HEK293 (cell line): Measurements from ENCODE around the gene ADD2.

Experiments used
- CTCF ChIA-PET: fragments of 350-600 bp; formaldehyde crosslinking; extraction: SDS; loops from one replicate; lab custom pipeline; 2021; ENCODE audit warnings: antibody characterized with exemption; lab: Yijun Ruan, JAX
- POLR2A ChIA-PET: fragments of 300-600 bp; formaldehyde crosslinking; extraction: SDS; loops from one replicate; lab custom pipeline; 2020; ENCODE audit warnings: antibody characterized with exemption, inconsistent platforms; lab: Yijun Ruan, JAX
- H3K27ac ChIP-seq: fragments of 200-500 bp; sonication (Bioruptor generic); 2 replicates; pipeline ENCODE4 v1.5.1; 2014; ENCODE audit warnings: low read depth, low read length, control low read depth, inconsistent platforms; ENCODE audit errors: extremely low read depth
- H3K36me3 ChIP-seq, 2 experiments: fragments of 200-500 bp in 1 of 2; sonication (Bioruptor generic) in 1 of 2; 1 replicate in 1 of 2; 2 replicates in 1 of 2; pipeline ENCODE4 v1.5.1; 2014 to 2017; ENCODE audit warnings: inconsistent platforms in 2 of 2, low read length in 2 of 2; ENCODE audit not compliant: control insufficient read depth in 2 of 2, insufficient read depth in 1 of 2
- H3K4me1 ChIP-seq: fragments of 200-500 bp; sonication (Bioruptor generic); 2 replicates; pipeline ENCODE4 v1.5.1; 2014; ENCODE audit warnings: mild to moderate bottlenecking, low read length, inconsistent platforms; ENCODE audit not compliant: control insufficient read depth, insufficient read depth
- H3K4me3 ChIP-seq: 2 replicates; pipeline ENCODE4 v1.5.1; 2011; ENCODE audit warnings: low read depth, mild to moderate bottlenecking, control low read depth, low read length, moderate library complexity
- H3K9me3 ChIP-seq: fragments of 200-500 bp; sonication (Bioruptor generic); 2 replicates; pipeline ENCODE4 v1.5.1; 2014; ENCODE audit warnings: low read depth, low read length, inconsistent platforms; ENCODE audit not compliant: control insufficient read depth, insufficient read depth
- HOXA7 ChIP-seq: sonication (generic); formaldehyde crosslinking; IDR thresholded peaks from 2 replicates; pipeline ENCODE4 v1.8.1; 2022; ENCODE audit warnings: missing genetic modification reagents, borderline replicate concordance
- HOXC10 ChIP-seq: sonication (generic); formaldehyde crosslinking; IDR thresholded peaks from 2 replicates; pipeline ENCODE4 v1.8.1; 2023; ENCODE audit warnings: mild to moderate bottlenecking, missing genetic modification reagents
- INSM2 ChIP-seq: fragments of 450-650 bp; formaldehyde crosslinking; IDR thresholded peaks from 2 replicates; pipeline ENCODE4 v1.5.1; 2016; ENCODE audit warnings: missing biosample characterization, missing genetic modification characterization
- MEIS1 ChIP-seq: sonication (generic); formaldehyde crosslinking; IDR thresholded peaks from 2 replicates; pipeline ENCODE4 v1.8.1; 2022; ENCODE audit warnings: missing genetic modification reagents, mild to moderate bottlenecking, borderline replicate concordance
- ZFHX2 ChIP-seq: fragments of 450-650 bp; formaldehyde crosslinking; conservative IDR thresholded peaks from 2 replicates; pipeline ENCODE4 v1.5.1; 2016; ENCODE audit warnings: missing biosample characterization, missing genetic modification characterization
- ZFP69B ChIP-seq: fragments of 450-650 bp; formaldehyde crosslinking; IDR thresholded peaks from 2 replicates; pipeline ENCODE4 v1.5.1; 2016; ENCODE audit warnings: missing biosample characterization, missing genetic modification characterization
- ZNF155 ChIP-seq: fragments of 450-650 bp; formaldehyde crosslinking; IDR thresholded peaks from 2 replicates; pipeline ENCODE4 v1.5.1; 2016; ENCODE audit warnings: missing biosample characterization, missing genetic modification characterization
- ZNF184 ChIP-seq: fragments of 450-650 bp; IDR thresholded peaks from 2 replicates; pipeline ENCODE4 v1.5.1; 2018; ENCODE audit warnings: missing biosample characterization, mild to moderate bottlenecking, missing genetic modification characterization
- ZNF19 ChIP-seq: fragments of 450-650 bp; formaldehyde crosslinking; IDR thresholded peaks from 2 replicates; pipeline ENCODE4; 2016; ENCODE audit warnings: missing biosample characterization, missing genetic modification characterization, low read depth
- ZNF202 ChIP-seq: fragments of 450-650 bp; formaldehyde crosslinking; IDR thresholded peaks from 2 replicates; pipeline ENCODE4 v1.5.1; 2016; ENCODE audit warnings: missing biosample characterization, missing genetic modification characterization, borderline replicate concordance
- ZNF23 ChIP-seq: fragments of 450-650 bp; formaldehyde crosslinking; IDR thresholded peaks from 2 replicates; pipeline ENCODE4 v1.5.1; 2016; ENCODE audit warnings: missing biosample characterization, missing genetic modification characterization, borderline replicate concordance
- ZNF280C ChIP-seq: fragments of 450-650 bp; formaldehyde crosslinking; IDR thresholded peaks from 2 replicates; pipeline ENCODE4 v1.5.1; 2016; ENCODE audit warnings: missing biosample characterization, missing genetic modification characterization
- ZNF394 ChIP-seq: fragments of 450-650 bp; formaldehyde crosslinking; IDR thresholded peaks from 2 replicates; pipeline ENCODE4 v1.5.1; 2016; ENCODE audit warnings: missing biosample characterization, missing genetic modification characterization, mild to moderate bottlenecking, moderate library complexity, borderline replicate concordance
- ZNF518A ChIP-seq: fragments of 450-650 bp; formaldehyde crosslinking; conservative IDR thresholded peaks from 2 replicates; pipeline ENCODE4 v1.5.1; 2016; ENCODE audit warnings: low read depth, missing biosample characterization, missing genetic modification characterization
- ZNF600 ChIP-seq: fragments of 450-650 bp; formaldehyde crosslinking; IDR thresholded peaks from 2 replicates; pipeline ENCODE4 v1.5.1; 2016; ENCODE audit warnings: missing biosample characterization, missing genetic modification characterization
- ZSCAN23 ChIP-seq: fragments of 450-650 bp; formaldehyde crosslinking; IDR thresholded peaks from 2 replicates; pipeline ENCODE4 v1.5.1; 2016; ENCODE audit warnings: missing biosample characterization, missing genetic modification characterization

Gene ADD2

DNA sequence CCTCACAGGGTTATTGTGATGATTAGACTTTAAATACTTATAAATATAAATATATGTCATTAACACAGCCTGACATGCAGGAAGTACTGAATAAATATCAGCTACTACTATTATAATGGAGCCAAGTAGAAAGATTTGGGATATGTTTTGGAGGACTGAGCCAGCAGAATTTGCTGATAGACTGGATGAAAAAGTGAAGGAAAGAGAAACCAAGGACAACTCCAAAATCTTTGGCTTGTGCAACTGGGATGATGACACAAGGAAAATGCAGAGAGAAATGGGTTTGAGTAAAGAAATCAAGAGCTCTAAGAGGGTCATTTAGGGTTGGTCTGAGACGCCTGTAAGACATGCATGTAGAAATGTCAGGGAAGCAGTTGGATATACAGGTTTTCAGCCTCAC is 15.6 kb downstream of the ADD2 start:
- Histone ChIP-seq H3K36me3 (no peaks in the 10 kb centered on the region), H3K27ac (no peak overlapping the region), H3K9me3 (no peaks in the 10 kb centered on the region), H3K4me3 (no peak overlapping the region), H3K4me1 (peaks cover 4% of the 10 kb centered on the region; the same call in 1 of the 2 replicates)
- ChIA-PET POLR2A (no interaction called here), CTCF (interaction anchor here (0.8 to 2.5 kb wide), 2 partner anchors 16 to 119 kb away, joined by 3 to 10 read pairs; partner anchors contain the start of gene ADD2)
- TF ChIP-seq ZNF518A (tag by site-specific recombination) (no peak), ZNF19 (tag by site-specific recombination) (no peak), HOXA7 (CRISPR knock-in tag) (no peak), ZNF202 (tag by site-specific recombination) (no peak), ZFHX2 (tag by site-specific recombination) (no peak)

DNA sequence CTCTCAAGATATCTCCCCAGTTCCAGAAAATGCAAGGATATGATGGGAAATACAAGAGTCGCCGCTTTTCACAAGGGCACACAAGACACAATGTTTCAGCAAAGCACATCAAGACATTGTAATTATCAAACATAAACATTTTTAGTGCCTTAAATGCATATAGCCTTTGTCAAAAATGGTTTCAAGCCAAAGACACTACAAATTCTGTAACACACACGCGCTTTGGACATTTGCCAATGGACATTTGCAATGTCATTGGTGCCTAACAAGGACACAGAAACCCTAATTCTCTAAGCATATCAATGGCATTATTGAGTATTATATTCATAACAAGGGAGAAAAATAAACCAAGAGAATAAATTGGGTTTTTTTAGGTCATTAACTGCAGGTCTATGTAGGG is 16.1 kb downstream of the ADD2 start:
- POLR2A ChIA-PET = no interaction called here
- Histone ChIP-seq H3K27ac (no peak overlapping the region), H3K4me3 (no peak overlapping the region), H3K4me1 (peaks cover 4% of the 10 kb centered on the region; the same call in 1 of the 2 replicates), H3K36me3 (no peaks in the 10 kb centered on the region), H3K9me3 (no peaks in the 10 kb centered on the region)
- TF ChIP-seq ZNF184 (tag by site-specific recombination) (no peak), ZNF280C (tag by site-specific recombination) (no peak), HOXC10 (CRISPR knock-in tag) (no peak), ZNF23 (tag by site-specific recombination) (no peak), INSM2 (tag by site-specific recombination) (no peak), ZNF394 (no peak), ZNF600 (tag by site-specific recombination) (no peak), MEIS1 (CRISPR knock-in tag) (no peak), ZFP69B (no peak), ZSCAN23 (no peak), ZNF155 (tag by site-specific recombination) (no peak)
- CTCF ChIA-PET = interaction anchor here (0.8 to 2.5 kb wide), 2 partner anchors 16 to 120 kb away, joined by 3 to 10 read pairs; partner anchors contain the start of gene ADD2
